GM19023 (cell line): Measurements from ENCODE around the gene TTC17.
"Not testable (repeated sequence)": the region's sequence is repeated elsewhere in the genome, so short reads cannot be mapped to it uniquely, and the experiment has no call there.

Experiments used
- ATAC-seq: cut with Tn5 transposase; IDR thresholded peaks from one replicate; pipeline ENCODE4 v1.9.1; 2021; ENCODE audit warnings: mild to moderate bottlenecking, moderate library complexity; ENCODE audit not compliant: unreplicated experiment

Gene TTC17

GRCh38 chr11:43459246-43459645, 100.5 kb downstream of the TTC17 start:
- ATAC-seq = no peak

DNA sequence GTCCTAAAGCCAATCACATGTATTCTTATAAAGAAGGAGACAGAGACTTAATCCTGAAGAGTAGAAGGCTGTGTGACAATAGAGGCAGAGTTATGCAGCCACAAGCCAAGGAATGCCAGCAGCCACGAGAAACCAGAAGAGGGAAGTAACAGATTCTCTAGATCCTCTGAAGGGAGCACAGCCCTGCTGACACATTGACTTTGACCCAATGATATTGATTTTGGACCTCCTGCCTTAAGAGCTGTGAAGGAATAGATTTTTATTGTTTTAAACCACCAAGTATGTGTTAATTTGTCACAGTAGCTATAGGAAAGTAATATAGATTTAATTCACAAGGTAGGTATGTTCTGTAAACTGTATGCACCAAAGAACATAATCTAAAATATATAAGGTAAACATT, 103.6 kb downstream of the TTC17 start:
- no peak for ATAC-seq

DNA sequence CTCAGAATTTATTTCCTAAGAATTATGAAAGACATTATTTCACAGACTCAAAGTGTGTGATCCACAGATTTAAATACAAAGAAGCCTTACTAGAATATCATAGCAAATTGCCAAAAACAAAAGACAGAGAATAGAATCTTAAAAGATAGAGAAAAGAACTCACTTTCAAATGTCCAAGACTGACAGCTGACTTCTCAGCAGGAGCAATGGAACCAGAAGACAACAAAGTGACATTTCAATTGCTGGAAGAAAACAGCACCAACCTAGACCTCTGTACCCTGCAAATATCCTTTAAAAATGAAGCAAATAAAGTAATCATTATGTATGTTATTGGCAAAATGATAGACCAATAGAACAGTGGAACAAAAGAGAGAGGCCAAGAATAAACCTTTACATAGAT, 109.2 kb downstream of the TTC17 start:
- no peak for ATAC-seq

DNA sequence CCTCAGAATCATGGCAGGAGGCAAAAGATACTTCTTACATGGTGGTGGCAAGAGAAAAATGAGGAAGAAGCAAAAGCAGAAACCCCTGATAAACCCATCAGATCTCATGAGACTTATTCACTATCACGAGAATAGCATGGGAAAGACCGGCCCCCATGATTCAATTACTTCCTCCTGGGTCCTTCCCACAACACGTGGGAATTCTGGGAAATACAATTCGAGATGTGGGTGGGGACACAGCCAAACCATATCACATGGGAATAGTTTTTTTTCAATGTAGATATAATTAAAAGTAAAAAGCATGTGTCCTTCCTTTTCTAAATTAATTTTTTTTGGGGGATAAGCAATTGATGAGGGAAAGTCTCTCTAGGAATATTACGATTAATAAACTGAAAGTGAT, 118.8 kb downstream of the TTC17 start:
- ATAC-seq = not testable (repeated sequence)

GRCh38 chr11:43486141-43486540, 127.4 kb downstream of the TTC17 start:
- ATAC-seq = no peak

- ATAC-seq = no peak
Measured at GRCh38 chr11:43489869-43490465, 131.2 kb downstream of the TTC17 start.

DNA sequence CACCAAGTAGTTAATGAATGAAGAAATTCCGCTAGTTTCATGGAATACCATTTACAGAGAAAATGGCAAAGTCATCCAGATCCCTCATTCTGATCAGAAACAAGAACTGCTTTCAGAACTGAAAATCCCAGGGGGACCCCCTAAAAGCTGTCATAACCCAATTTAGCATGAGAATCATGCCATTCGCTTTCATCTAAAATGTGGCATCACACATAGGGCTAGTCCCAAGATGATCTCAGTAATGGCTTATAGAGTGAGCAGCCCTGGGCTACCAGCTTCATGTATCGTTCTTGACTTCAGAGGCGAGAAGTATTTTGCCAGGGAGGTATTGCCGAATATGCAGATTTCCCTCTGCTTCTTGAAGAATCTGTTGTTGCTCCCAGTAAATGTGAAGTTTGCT, 134.0 kb downstream of the TTC17 start:
- no peak for ATAC-seq

- ATAC-seq = no peak
Measured at GRCh38 chr11:43493431-43493830, 134.7 kb downstream of the TTC17 start.

DNA sequence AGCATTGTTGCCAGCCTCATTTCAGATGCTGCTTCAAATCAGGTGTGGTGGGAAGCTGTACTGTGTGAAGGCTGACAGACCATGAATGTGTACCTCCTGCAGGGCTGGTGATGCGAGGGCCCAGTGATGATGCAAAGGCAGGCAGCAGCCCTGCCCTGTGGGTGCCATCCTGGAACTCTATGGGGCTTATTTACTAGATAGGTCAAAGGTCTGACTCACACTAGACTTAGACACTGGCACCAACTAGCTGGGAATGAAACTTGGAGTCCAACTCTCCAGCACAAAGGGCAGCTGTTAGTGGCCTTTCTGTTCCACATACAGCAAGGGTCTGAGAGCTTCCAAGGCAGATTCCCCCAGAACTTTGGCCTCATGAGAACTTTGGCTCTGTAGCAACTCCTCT, 138.4 kb downstream of the TTC17 start:
- no peak for ATAC-seq

DNA sequence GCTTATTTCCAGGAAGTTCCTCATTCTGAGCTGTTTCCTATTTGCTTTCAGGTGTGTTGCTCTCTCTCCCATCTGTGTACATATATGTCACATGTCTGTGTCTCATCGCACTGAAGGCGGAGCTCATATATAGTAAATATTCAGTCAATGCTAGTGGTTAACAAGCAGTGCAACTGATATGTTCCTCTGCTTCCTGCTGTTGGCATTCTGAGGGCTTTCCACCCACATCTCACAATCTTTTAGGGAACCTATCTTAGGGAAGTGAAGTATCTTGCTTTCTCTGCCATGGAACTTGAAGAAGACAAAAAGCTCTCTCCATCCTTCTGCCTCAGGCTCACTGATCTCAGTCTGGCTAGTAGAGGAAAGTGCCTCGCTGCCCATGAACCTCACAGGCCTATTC, 139.8 kb downstream of the TTC17 start:
- no peak for ATAC-seq

GRCh38 chr11:43503417-43503816, 144.7 kb downstream of the TTC17 start:
- ATAC-seq = no peak

DNA sequence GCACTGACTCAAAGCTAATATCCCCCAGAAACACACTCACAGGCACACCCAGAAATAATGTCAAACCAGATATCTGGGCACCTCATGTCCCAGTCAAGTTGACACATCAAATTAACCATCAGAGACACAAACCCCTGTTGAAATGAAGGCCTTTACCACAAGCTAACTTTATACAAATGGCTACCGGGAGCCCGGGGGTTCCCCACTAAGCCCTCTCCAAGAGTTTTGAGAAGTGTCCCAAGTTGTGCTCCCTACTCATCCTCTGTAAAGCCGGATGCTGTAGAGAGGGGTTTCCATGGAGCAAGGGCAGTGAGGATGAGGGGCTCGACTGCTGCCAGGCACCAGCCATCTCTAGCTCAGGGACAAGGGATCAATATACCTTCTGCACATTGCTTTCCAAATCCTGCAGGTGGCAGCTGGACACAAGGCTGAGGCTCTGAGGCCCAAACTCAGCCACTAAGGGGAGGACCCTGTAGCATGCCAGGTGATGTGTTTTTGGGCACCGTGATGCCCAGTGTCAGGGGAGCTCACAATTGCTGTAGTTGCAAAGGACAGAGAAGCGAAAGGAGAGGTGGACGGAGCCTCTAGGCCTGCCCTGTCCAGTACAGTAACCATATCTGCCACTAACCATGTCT, 145.7 kb downstream of the TTC17 start:
- no peak for ATAC-seq

DNA sequence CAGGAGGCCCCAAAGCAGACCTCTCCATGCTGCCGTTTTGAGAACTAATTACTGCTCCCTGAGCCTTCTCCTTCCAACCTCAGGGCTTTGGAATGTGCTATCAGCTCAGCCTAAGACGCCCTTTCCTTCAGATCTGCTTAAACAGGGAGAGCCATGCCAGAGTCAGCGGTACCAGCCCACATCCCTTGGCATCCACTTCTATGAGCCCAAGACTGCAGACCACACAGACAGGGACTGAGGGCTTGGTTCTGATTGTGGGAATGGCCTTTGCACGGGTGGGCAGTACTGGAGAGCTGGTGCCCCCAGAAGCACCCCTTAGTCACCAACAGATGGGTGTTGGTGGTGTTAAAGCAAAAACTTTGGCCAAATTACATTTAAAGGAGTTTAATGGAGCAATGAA, 146.5 kb downstream of the TTC17 start:
- no peak for ATAC-seq

- no peak for ATAC-seq
Measured at GRCh38 chr11:43507171-43507570, 148.5 kb downstream of the TTC17 start.

DNA sequence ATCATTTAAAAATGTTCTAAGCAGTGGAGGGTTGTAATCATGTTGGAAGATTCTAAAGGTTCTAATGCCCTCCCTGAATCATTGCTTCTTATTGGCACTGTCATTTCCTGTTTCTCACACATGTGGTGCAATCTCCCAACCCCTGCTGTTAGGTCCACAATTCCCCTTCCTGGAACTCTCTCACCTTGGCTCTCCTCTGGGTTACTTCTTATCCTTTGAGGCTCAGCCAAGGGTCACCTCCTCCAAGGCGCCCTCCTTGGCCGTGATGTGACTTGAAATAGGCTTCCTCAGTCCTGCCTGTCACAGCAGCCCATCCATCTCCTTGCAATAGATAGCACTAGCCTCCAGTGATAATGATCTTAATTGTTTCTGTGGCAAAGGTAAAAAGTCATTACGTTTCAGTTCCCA, 149.8 kb downstream of the TTC17 start:
- no peak for ATAC-seq

GRCh38 chr11:43511959-43512358, 153.2 kb downstream of the TTC17 start:
- no peak for ATAC-seq

GRCh38 chr11:43515090-43515489, 156.4 kb downstream of the TTC17 start:
- no peak for ATAC-seq

DNA sequence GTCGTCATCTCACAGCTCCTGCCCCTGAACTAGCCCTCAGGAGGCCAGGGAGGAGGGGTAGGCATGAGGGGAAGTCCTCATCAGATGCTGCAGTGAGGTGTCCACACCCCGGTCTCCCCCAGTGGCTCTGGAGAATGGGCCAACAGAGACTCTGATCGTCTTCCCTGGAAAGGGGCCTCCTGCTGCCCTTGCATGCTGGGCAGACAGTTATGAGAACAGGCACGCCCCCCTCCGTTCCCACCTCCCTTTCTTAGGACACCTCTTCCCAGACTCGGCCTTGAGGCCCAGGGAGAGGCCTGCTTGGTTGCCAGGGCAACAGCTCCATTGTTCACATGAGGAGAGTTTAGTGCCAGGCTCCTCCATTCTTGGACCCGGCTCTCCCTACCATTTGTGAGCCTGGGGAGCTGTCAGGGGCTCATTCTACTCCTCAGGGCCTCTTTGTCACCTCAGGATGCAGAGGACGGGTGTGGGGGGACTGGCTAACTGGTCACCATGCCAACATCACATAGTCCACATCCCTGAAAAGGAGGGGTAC, 157.7 kb downstream of the TTC17 start:
- ATAC-seq = no peak

- ATAC-seq = no peak
Measured at GRCh38 chr11:43517518-43517917, 158.8 kb downstream of the TTC17 start.

GRCh38 chr11:43518408-43519160, 159.9 kb downstream of the TTC17 start:
- no peak for ATAC-seq

GRCh38 chr11:43521471-43521870, 162.8 kb downstream of the TTC17 start:
- no peak for ATAC-seq

DNA sequence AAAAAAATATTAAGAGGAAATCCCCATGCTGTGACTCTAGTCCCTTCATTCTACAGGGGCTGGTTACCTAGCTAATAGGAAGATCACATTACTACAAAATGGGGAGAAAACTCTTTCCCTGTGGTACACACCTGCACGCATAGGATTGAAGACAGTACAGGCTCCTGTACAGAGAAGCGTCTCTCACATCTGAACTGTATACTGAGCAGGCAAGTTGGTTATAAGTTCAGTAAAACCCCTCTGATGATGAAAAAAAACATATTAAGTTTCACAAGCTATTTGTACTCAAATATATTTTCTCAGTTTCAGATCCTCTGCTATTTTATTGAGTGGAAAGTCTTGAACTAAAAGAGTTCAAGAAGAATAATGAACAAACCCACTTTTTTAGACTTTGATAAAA, 164.9 kb downstream of the TTC17 start:
- ATAC-seq = no peak
